Measurements from ENCODE around the gene TMEM108. TPM values are rescaled to one million over a fixed set of nuclear protein-coding genes. Genes with fewer than 3 reads are reported as not detected.

The TMEM108 gene
- polyA plus RNA-seq, 3 donors = not detected

DNA sequence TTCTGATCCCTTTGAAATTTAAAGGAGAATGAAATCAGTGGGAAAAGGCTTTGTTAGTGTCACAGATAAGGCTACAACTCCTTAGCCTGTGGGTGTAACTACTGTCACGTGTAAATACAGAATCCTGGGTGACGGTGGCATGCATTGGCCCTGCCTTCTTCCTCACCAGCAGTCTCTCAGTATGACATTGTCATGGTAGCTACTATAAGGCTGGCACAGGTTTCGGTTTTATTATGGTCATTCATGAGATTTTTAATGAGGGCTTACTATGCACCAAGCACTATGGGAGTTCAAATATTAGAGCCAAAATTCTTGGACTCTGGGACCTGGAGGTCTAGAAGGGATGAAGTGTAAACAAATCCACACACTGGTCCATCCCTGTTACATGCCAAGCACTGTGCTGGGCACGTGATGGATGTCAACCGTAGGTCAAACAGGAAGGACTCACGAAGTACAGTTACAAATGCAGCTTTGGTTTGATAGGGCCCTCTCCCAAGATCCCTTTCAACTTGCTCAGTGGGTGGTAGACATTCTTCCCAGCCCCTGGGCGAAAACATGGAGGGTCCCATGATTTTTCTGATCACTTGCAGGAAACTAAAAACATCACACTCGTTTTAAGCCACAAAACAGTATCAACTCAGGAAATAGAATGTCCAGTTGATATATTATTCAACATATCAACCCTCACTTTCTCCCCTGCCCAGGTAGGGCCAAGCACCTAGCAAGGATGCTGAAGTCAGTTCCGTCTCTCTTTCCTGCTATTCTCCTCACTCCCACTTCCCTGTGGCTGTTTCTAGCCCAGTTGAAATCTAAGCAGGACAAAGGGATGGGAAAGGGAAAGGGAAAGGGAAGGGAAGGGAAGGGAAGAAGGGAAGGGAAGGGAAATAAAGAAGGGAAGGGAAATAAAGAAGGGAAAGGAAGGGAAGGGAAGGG is 387.0 kb downstream of the TMEM108 start:
- WGBS (ENCODE audit: insufficient coverage) = 74% methylated on average over 5 of the region's 9 CpGs
- no peak for DNase-seq
- peak overlapping the region in 1 of 7 donors; percentile 49 for H3K27ac Mint-ChIP-seq

GRCh38 chr3:133425898-133426297 is 387.7 kb downstream of the TMEM108 start:
- no peak for TF ChIP-seq CTCF (IDR thresholded peaks at IDR 0.05)
- WGBS (ENCODE audit: insufficient coverage) = 100% methylated on average over 2 of the region's 3 CpGs
- Histone ChIP-seq H3K9me3 (replicated peaks in 1 of 2; ENCODE audit: control insufficient read depth in 1 of 2, insufficient read depth in 1 of 2, low read length in 2 of 2) (no peaks in the 10 kb centered on the region), H3K4me2 (replicated peaks; ENCODE audit: extremely low read depth, low read length, poor library complexity, severe bottlenecking) (no peak overlapping the region), H3K27me3 (ENCODE audit: control insufficient read depth in 2 of 2, insufficient read depth in 2 of 2, low read length in 2 of 2) (no peaks in the 10 kb centered on the region), H3K79me2 (ENCODE audit: insufficient read depth, low read length) (no peaks in the 10 kb centered on the region), H3K36me3 (replicated peaks in 1 of 2; ENCODE audit: control insufficient read depth in 1 of 2, insufficient read depth in 2 of 2, low read length in 2 of 2) (no peaks in the 10 kb centered on the region), H3K4me3 (replicated peaks in 1 of 3; ENCODE audit: low read depth in 2 of 3, low read length in 3 of 3) (no peak overlapping the region), H3K27ac (ENCODE audit: low read depth in 1 of 2, low read length in 2 of 2) (no peak overlapping the region), H3K4me1 (ENCODE audit: control insufficient read depth in 1 of 2, insufficient read depth in 2 of 2, low read length in 2 of 2) (no peaks in the 10 kb centered on the region), H3K9ac (ENCODE audit: insufficient read depth, low read length, poor library complexity, severe bottlenecking) (no peak overlapping the region), H4K20me1 (ENCODE audit: insufficient read depth, low read length) (no peaks in the 10 kb centered on the region), H2AFZ (ENCODE audit: insufficient read depth, low read depth, low read length, poor library complexity, severe bottlenecking) (no peak overlapping the region)
- Mint-ChIP-seq H3K27ac (peak overlapping the region in 2 of 7 donors; percentile 6 to 33), H3K4me1 (peaks cover 3% of the 10 kb centered on the region), H3K9me3 (peaks cover 0 to 1% (median 0%) of the 10 kb centered on the region in 7 donors), H3K4me3 (no peak overlapping the region), H3K27me3 (ENCODE audit: low read depth in 3 of 3) (peaks cover 0 to 5% (median 2%) of the 10 kb centered on the region in 3 donors), H3K36me3 (no peaks in the 10 kb centered on the region)
- intact Hi-C loops (cut with micrococcal nuclease) = no loop called here
- no peak for DNase-seq

More for the DNA sequence above, 387.0 kb downstream of the TMEM108 start:
- intact Hi-C loops (cut with micrococcal nuclease) = loop anchor here in 1 of 2 donors (5.0 kb wide), 1 partner anchor 698 kb away; no protein-coding TSS in a partner anchor
- Mint-ChIP-seq H3K27me3 (ENCODE audit: low read depth in 3 of 3) (peaks cover 0 to 4% (median 2%) of the 10 kb centered on the region in 3 donors), H3K4me3 (no peak overlapping the region), H3K9me3 (peaks cover 0 to 1% (median 0%) of the 10 kb centered on the region in 7 donors), H3K4me1 (peaks cover 3% of the 10 kb centered on the region), H3K36me3 (no peaks in the 10 kb centered on the region)
- H3K4me1 ChIP-seq (ENCODE audit: control insufficient read depth in 1 of 2, insufficient read depth in 2 of 2, low read length in 2 of 2) = no peaks in the 10 kb centered on the region
- H3K9ac ChIP-seq (ENCODE audit: insufficient read depth, low read length, poor library complexity, severe bottlenecking) = no peak overlapping the region
- no peak overlapping the region for H3K4me3 ChIP-seq (replicated peaks in 1 of 3; ENCODE audit: low read depth in 2 of 3, low read length in 3 of 3)
- H4K20me1 ChIP-seq (ENCODE audit: insufficient read depth, low read length) = no peaks in the 10 kb centered on the region
- no peak overlapping the region for H3K4me2 ChIP-seq (replicated peaks; ENCODE audit: extremely low read depth, low read length, poor library complexity, severe bottlenecking)
- H3K79me2 ChIP-seq (ENCODE audit: insufficient read depth, low read length) = no peaks in the 10 kb centered on the region
- H3K27ac ChIP-seq (ENCODE audit: low read depth in 1 of 2, low read length in 2 of 2) = no peak overlapping the region
- TF ChIP-seq CTCF (IDR thresholded peaks at IDR 0.05) = no peak
- H2AFZ ChIP-seq (ENCODE audit: insufficient read depth, low read depth, low read length, poor library complexity, severe bottlenecking) = no peak overlapping the region
- H3K36me3 ChIP-seq (replicated peaks in 1 of 2; ENCODE audit: control insufficient read depth in 1 of 2, insufficient read depth in 2 of 2, low read length in 2 of 2) = no peaks in the 10 kb centered on the region
- no peaks in the 10 kb centered on the region for H3K9me3 ChIP-seq (replicated peaks in 1 of 2; ENCODE audit: control insufficient read depth in 1 of 2, insufficient read depth in 1 of 2, low read length in 2 of 2)
- H3K27me3 ChIP-seq (ENCODE audit: control insufficient read depth in 2 of 2, insufficient read depth in 2 of 2, low read length in 2 of 2) = no peaks in the 10 kb centered on the region

Data from CD14-positive monocyte (primary cell).